GM12878 (cell line): ENCODE data around the gene OR10X1. TPM values are rescaled to one million over a fixed set of nuclear protein-coding genes. Genes with fewer than 3 reads are reported as not detected.

ENCODE experiments used
- ATAC-seq: fragments of 200-7000 bp; cut with Tn5 transposase; 3 replicates; pipeline ENCODE4 v1.9.1; 2020; ENCODE audit warnings: mild to moderate bottlenecking, moderate library complexity
- BruUV-seq: library from RNA; stranded (reverse); fragments of 400-500 nt; replicated peaks from 2 replicates; lab custom pipeline; 2021; lab: Mats Ljungman, UMichigan
- CTCF ChIA-PET: fragments of 300-600 bp; sonication (Branson Sonifier 250); formaldehyde crosslinking; extraction: SDS; loops from one replicate; lab custom pipeline; 2021; ENCODE audit warnings: inconsistent platforms; lab: Yijun Ruan, JAX
- POLR2A ChIA-PET: fragments of 350-600 bp; formaldehyde crosslinking; extraction: SDS; loops from one replicate; lab custom pipeline; 2021; ENCODE audit warnings: inconsistent platforms; lab: Charles Lee
- RAD21 ChIA-PET: fragments of 300-600 bp; sonication (Branson Sonifier 250); formaldehyde crosslinking; loops from one replicate; lab custom pipeline; 2023; ENCODE audit warnings: antibody characterized with exemption; ENCODE audit not compliant: unreplicated experiment; lab: Charles Lee
- SMC1A ChIA-PET: fragments of 300-600 bp; sonication (Branson Sonifier 250); formaldehyde crosslinking; loops from one replicate; lab custom pipeline; 2023; ENCODE audit not compliant: unreplicated experiment, uncharacterized antibody; lab: Charles Lee
- DNase-seq: peaks from one replicate; pipeline ENCODE4 v3.0.0-alpha.2; 2011; ENCODE audit warnings: low read depth, low spot score
- FAIRE-seq: peaks from 3 replicates; lab custom pipeline; 2011; peaks lifted over from hg19 to GRCh38; lab: Jason Lieb, UNC
- H2AFZ ChIP-seq: 2 replicates; pipeline ENCODE4 v1.6.0; 2011; ENCODE audit warnings: low read depth, low read length, control low read depth; ENCODE audit not compliant: control insufficient read depth
- H3K27ac ChIP-seq: 2 replicates; pipeline ENCODE4 v1.5.1; 2011; ENCODE audit warnings: control low read depth; ENCODE audit not compliant: control insufficient read depth, insufficient read depth
- H3K27me3 ChIP-seq, 2 experiments: replicated peaks in 1 of 2; 2 replicates each; pipeline versions ENCODE4 v1.6.0 to v1.6.1; 2011; ENCODE audit warnings: low read length in 1 of 2; ENCODE audit not compliant: control insufficient read depth in 2 of 2, insufficient read depth in 2 of 2
- H3K36me3 ChIP-seq, 2 experiments: 2 replicates each; pipeline ENCODE4 v1.5.1; 2011; ENCODE audit warnings: low read length in 1 of 2; ENCODE audit not compliant: control insufficient read depth in 2 of 2, insufficient read depth in 2 of 2
- H3K4me1 ChIP-seq: 2 replicates; pipeline ENCODE4 v1.6.1; 2011; ENCODE audit warnings: mild to moderate bottlenecking, low read length, moderate library complexity, mixed read lengths; ENCODE audit not compliant: control insufficient read depth, insufficient read depth
- H3K4me2 ChIP-seq: 2 replicates; pipeline ENCODE4 v1.6.0; 2011; ENCODE audit warnings: control low read depth; ENCODE audit not compliant: control insufficient read depth, insufficient read depth
- H3K4me3 ChIP-seq: fragments of 200-600 bp; sonication (generic); 2 replicates; pipeline ENCODE4 v1.5.1; 2016
- H3K79me2 ChIP-seq: 2 replicates; pipeline ENCODE4 v1.6.0; 2011; ENCODE audit warnings: low read length; ENCODE audit not compliant: control insufficient read depth, insufficient read depth
- H3K9ac ChIP-seq: 2 replicates; pipeline ENCODE4 v1.8.0; 2011; ENCODE audit warnings: low read length, control low read depth, mixed read lengths; ENCODE audit not compliant: control insufficient read depth, insufficient read depth
- H3K9me3 ChIP-seq: replicated peaks from 3 replicates; pipeline ENCODE4 v1.5.1; 2011; ENCODE audit warnings: mild to moderate bottlenecking, low read length; ENCODE audit not compliant: control insufficient read depth, insufficient read depth
- H4K20me1 ChIP-seq: 2 replicates; pipeline ENCODE4 v1.6.0; 2011; ENCODE audit not compliant: control insufficient read depth, insufficient read depth
- POU2F2 ChIP-seq: IDR thresholded peaks from 3 replicates; pipeline ENCODE4 v1.6.1; 2011; ENCODE audit warnings: low read depth, mild to moderate bottlenecking, low read length, borderline replicate concordance
- RCOR1 ChIP-seq: conservative IDR thresholded peaks from 2 replicates; pipeline ENCODE4 v1.6.1; 2012; ENCODE audit warnings: low read depth, low read length, improper control_type of control experiment
- SMAD1 ChIP-seq: fragments of 450-650 bp; IDR thresholded peaks from 2 replicates; pipeline ENCODE4 v1.6.1; 2018; ENCODE audit warnings: mild to moderate bottlenecking, low read depth; ENCODE audit not compliant: partially characterized antibody
- SPI1 ChIP-seq: IDR thresholded peaks from 2 replicates; pipeline ENCODE4 v1.6.1; 2011; ENCODE audit warnings: low read depth, mild to moderate bottlenecking, low read length, moderate library complexity, borderline replicate concordance; ENCODE audit not compliant: insufficient read depth
- SRF ChIP-seq, 2 experiments: IDR thresholded peaks; 2 replicates each; pipeline ENCODE4 v1.6.1; 2011; ENCODE audit warnings: low read depth in 2 of 2, low read length in 2 of 2, mild to moderate bottlenecking in 1 of 2, moderate library complexity in 1 of 2
- WGBS: methylation state at CpG from one replicate; pipeline ENCODE4 v1.1.6; 2016; ENCODE audit warnings: low lambda C conversion rate; ENCODE audit not compliant: insufficient replicate concordance, insufficient coverage; ENCODE audit errors: missing lambda C conversion rate; 5-methylcytosine and 5-hydroxymethylcytosine counted together
- in situ Hi-C: fragments of 300-500 bp; cut with MboI; formaldehyde crosslinking; loops from 9 replicates; pipeline ENCODE4 v1.14.3; 2018; ENCODE audit warnings: mixed read lengths
- intact Hi-C: fragments of 100-400 bp; cut with micrococcal nuclease; formaldehyde crosslinking; loops from one replicate; pipeline ENCODE4 v1.14.2; 2022; ENCODE audit not compliant: unreplicated experiment
- polyA plus RNA-seq, 11 experiments: library from polyadenylated mRNA; depleted of rRNA in 4 of 11; unstranded in 6 of 11; stranded (reverse) in 5 of 11; fragments of >200 nt; fragmentation: Nextera tagmentation in 4 of 11; fragmentation: Illumina TruSeq in 1 of 11; extraction: Ambion mirVana in 4 of 11; extraction: Trizol in 1 of 11; gene quantifications; 1 replicate in 1 of 11; 2 replicates in 10 of 11; pipeline versions ENCODE4 v1.2.1 to v1.2.3, GENCODE V29; 2011 to 2016; ENCODE audit warnings: inconsistent platforms in 2 of 11, missing spikeins in 2 of 11, low read depth in 1 of 11
- total RNA-seq, 4 experiments: library from RNA; depleted of rRNA in 3 of 4; stranded (reverse); fragments of >200 nt in 3 of 4; fragmentation: Illumina TruSeq in 1 of 4; extraction: Trizol in 1 of 4; gene quantifications; 2 replicates each; pipeline versions ENCODE4 v1.2.1 to v1.2.3, GENCODE V29; 2013 to 2021
- TF ChIP-seq, protein P1 (sequence below): IDR thresholded peaks from 2 replicates; pipeline ENCODE4 v1.6.1; 2012; ENCODE audit warnings: low read depth, low read length, improper control_type of control experiment
- TF ChIP-seq, protein P2 (sequence below): fragments of 450-650 bp; IDR thresholded peaks from 2 replicates; pipeline ENCODE4 v1.6.1; 2017; ENCODE audit warnings: mild to moderate bottlenecking, moderate library complexity

The OR10X1 gene
- total and polyA plus RNA-seq, 10 of the 15 experiments (the other 5 are each of a cell fraction or from before 2014, with no cell fraction given): not detected

DNA sequence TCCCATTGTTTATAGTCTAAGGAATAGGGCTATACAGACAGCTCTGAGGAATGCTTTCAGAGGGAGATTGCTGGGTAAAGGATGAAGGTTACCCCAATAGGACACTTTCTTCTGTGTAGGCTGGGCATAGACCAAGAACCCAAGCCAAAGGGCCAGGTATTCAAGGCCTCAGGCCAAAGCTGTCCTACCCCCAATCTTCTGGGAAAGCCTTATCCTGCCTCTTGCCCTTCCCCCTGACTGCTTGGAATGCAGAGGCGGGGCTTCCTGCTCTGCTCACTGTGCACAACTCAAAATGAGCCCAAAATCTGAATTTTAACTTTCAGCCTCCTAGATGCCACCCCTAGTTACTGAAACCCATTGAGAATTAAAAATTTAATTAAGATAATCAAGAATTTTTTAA, 27.6 kb upstream of the OR10X1 start:
- Histone ChIP-seq H3K9me3 (no peaks in the 10 kb centered on the region), H4K20me1 (no peaks in the 10 kb centered on the region), H3K27me3 (no peaks in the 10 kb centered on the region), H3K79me2 (no peaks in the 10 kb centered on the region), H3K27ac (no peak overlapping the region), H3K4me3 (no peak overlapping the region), H3K4me2 (no peak overlapping the region), H3K9ac (no peak overlapping the region), H3K4me1 (no peaks in the 10 kb centered on the region), H2AFZ (no peak overlapping the region), H3K36me3 (no peaks in the 10 kb centered on the region)
- intact Hi-C loops (no loop called here), in situ Hi-C loops (no loop called here)
- ChIA-PET POLR2A (no interaction called here), RAD21 (no interaction called here), CTCF (interaction anchor here (0.5 to 0.7 kb wide), 2 partner anchors 12 to 571 kb away, joined by 3 read pairs; no protein-coding TSS in a partner anchor), SMC1A (no interaction called here)
- TF ChIP-seq SMAD1 (no peak), POU2F2 (no peak)
- no peak for DNase-seq
- BruUV-seq: no TSS peak
- 0% methylated on average over 1 of the region's 1 CpG for WGBS
- FAIRE-seq: no peak
- no peak for ATAC-seq

DNA sequence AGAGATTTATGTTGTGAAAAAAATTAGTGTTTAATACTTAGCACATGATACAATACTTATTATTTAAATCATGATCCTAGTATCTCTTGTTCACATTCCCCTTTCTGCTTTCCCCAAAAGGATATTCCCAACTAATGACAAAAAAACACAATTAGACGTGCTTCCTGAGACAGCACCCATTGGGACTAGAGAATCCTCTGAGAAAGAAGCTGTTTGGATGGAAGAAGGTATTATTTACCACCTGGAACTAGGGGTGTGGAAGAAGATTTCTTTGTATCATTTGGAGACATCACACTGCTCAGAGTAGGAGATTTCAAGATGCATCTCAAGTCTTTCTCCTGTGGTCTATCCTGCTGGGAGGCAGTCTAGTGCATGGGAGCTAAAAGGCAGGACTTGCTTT, 25.3 kb upstream of the OR10X1 start, which contains the start of gene OR10Z1:
Gene OR10Z1, plus strand, starts transcription at position 301 of the 400 bp plus-strand sequence. CDS start 1,171 bp downstream, outside the sequence.
- Histone ChIP-seq H3K27me3 (no peaks in the 10 kb centered on the region), H3K9me3 (no peaks in the 10 kb centered on the region), H3K4me3 (no peak within 1 kb of the TSS), H3K27ac (no peak within 1 kb of the TSS), H4K20me1 (no peaks in the 10 kb centered on the region), H3K4me1 (no peaks in the 10 kb centered on the region), H3K79me2 (no peaks in the 10 kb centered on the region), H3K9ac (no peak within 1 kb of the TSS), H3K4me2 (no peak within 1 kb of the TSS), H3K36me3 (no peaks in the 10 kb centered on the region), H2AFZ (no peak within 1 kb of the TSS)
- ChIA-PET RAD21 (no interaction called here), SMC1A (no interaction called here), POLR2A (no interaction called here), CTCF (no interaction called here)
- FAIRE-seq: no peak
- BruUV-seq: no TSS peak
- TF ChIP-seq, protein P1, sequence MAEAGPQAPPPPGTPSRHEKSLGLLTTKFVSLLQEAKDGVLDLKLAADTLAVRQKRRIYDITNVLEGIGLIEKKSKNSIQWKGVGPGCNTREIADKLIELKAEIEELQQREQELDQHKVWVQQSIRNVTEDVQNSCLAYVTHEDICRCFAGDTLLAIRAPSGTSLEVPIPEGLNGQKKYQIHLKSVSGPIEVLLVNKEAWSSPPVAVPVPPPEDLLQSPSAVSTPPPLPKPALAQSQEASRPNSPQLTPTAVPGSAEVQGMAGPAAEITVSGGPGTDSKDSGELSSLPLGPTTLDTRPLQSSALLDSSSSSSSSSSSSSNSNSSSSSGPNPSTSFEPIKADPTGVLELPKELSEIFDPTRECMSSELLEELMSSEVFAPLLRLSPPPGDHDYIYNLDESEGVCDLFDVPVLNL: no peak
- no peak for TF ChIP-seq RCOR1
- TF ChIP-seq, protein P2, sequence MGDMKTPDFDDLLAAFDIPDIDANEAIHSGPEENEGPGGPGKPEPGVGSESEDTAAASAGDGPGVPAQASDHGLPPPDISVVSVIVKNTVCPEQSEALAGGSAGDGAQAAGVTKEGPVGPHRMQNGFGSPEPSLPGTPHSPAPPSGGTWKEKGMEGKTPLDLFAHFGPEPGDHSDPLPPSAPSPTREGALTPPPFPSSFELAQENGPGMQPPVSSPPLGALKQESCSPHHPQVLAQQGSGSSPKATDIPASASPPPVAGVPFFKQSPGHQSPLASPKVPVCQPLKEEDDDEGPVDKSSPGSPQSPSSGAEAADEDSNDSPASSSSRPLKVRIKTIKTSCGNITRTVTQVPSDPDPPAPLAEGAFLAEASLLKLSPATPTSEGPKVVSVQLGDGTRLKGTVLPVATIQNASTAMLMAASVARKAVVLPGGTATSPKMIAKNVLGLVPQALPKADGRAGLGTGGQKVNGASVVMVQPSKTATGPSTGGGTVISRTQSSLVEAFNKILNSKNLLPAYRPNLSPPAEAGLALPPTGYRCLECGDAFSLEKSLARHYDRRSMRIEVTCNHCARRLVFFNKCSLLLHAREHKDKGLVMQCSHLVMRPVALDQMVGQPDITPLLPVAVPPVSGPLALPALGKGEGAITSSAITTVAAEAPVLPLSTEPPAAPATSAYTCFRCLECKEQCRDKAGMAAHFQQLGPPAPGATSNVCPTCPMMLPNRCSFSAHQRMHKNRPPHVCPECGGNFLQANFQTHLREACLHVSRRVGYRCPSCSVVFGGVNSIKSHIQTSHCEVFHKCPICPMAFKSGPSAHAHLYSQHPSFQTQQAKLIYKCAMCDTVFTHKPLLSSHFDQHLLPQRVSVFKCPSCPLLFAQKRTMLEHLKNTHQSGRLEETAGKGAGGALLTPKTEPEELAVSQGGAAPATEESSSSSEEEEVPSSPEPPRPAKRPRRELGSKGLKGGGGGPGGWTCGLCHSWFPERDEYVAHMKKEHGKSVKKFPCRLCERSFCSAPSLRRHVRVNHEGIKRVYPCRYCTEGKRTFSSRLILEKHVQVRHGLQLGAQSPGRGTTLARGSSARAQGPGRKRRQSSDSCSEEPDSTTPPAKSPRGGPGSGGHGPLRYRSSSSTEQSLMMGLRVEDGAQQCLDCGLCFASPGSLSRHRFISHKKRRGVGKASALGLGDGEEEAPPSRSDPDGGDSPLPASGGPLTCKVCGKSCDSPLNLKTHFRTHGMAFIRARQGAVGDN: no peak
- no peak for TF ChIP-seq SRF (IDR thresholded peaks at IDR 0.05; ENCODE audit: low read depth in 2 of 2, low read length in 2 of 2)
- TF ChIP-seq SPI1: no peak
- no peak for ATAC-seq
- DNase-seq: no peak
- in situ Hi-C loops (no loop called here), intact Hi-C loops (no loop called here)
- 25% methylated on average over 1 of the region's 1 CpG for WGBS
